Measurements from ENCODE around the gene TFAP2D.

TFAP2D gene

GRCh38 chr6:50713226-50713625, at the start of gene TFAP2D:
TFAP2D (plus strand) TSS chr6:50713526; CDS start chr6:50714056, 530 bp downstream.
- no peak for DNase-seq

- DNase-seq: no peak
These were observed 49.5 kb upstream of the TFAP2D start for GRCh38 chr6:50663806-50664205.

DNA sequence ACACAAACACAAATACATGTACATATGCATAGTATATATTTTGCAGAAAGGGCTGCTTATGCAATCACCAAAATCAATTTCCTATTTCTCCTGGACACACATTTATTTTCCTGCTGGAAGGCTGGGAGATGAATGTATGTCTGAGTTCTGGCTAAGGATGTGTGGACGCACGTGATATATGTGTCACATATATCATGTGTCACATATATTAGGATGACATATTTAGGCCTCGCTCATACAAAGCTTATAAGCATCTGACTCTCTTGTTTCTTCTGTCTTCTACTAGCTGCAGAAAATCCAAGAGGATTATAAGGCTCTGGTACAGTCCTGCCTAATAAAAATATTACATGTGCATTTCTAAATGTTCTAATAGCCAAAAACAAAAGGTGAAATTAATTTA, 47.2 kb upstream of the TFAP2D start:
- DNase-seq: no peak

DNA sequence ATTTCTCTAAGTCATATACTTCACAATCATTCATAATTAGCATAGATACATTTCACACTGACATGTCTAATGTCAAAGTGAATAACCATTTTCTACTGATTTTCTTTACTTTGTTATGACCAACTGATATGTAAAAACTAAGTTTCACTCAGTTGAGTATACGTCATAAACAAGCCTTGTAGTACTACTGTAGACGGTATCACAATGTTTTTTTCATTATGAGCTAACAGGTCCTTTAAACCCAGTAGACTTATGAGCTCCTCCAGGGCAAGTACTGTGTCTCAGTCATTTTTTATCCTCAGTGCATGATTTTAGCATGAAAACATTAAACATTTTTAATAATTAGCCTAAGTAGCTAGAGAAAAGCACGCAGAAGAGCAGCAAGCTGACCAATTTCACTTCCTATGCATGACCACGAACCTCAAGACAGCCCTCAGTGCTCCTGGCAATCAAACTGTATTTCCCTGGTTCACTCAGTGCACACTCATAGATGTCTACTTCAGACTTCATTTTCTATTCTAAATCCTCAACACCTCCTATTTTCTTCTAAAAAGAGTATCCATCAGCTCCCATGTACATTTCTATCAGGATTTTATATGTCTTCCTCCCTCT, 32.0 kb upstream of the TFAP2D start:
- DNase-seq: no peak

- no peak for DNase-seq
These were observed 24.1 kb upstream of the TFAP2D start for GRCh38 chr6:50689210-50689609.

DNA sequence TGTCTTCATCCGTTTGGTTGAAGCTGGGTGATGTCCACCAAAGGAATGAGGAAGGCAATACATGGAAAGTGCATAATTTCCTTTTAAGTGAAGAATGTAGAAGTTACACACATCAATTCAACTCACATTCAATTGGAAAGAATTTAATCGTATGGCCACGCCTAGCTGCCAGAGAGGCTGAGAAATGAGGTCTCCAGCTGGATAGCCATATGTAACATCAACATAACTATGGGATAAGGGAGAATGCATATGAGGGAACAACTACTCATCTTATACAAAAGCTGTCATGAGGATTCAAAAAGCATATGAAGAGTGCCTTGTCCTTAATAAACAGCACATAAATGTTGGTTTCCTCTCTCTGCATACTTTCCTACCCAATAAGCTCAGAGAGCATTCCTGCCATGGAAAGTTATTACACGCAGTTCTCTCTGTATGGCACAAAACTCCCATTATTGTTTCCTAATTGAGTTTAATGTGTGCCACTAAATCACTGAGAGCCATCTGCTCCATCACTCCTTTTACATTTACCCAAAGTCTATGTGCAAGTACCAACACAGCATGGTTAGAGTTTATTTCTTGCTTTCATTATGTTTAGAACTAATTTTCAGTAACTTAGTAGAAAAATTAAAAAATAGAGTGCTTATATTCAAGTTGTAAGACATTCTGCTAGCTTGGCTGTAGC, 21.4 kb upstream of the TFAP2D start:
- no peak for DNase-seq

DNA sequence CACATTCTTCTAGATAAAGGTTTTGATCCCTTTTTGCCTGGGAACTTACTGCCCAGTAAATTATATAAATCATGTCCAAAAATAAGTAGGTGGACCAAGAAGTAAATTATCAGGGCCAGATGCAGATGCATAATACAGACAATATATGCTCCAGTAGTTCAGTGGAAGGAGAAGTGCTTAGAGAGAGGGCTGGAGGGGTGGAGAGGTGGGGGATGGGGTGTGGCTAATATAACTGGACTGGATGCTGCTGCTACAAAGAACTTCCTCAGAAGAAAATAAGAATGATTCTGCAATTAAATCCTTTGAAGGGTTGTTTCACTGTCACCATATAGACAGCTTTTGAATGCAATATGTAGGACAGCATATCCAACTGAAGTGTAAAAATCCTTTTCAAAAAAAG, 14.8 kb upstream of the TFAP2D start:
- no peak for DNase-seq

DNA sequence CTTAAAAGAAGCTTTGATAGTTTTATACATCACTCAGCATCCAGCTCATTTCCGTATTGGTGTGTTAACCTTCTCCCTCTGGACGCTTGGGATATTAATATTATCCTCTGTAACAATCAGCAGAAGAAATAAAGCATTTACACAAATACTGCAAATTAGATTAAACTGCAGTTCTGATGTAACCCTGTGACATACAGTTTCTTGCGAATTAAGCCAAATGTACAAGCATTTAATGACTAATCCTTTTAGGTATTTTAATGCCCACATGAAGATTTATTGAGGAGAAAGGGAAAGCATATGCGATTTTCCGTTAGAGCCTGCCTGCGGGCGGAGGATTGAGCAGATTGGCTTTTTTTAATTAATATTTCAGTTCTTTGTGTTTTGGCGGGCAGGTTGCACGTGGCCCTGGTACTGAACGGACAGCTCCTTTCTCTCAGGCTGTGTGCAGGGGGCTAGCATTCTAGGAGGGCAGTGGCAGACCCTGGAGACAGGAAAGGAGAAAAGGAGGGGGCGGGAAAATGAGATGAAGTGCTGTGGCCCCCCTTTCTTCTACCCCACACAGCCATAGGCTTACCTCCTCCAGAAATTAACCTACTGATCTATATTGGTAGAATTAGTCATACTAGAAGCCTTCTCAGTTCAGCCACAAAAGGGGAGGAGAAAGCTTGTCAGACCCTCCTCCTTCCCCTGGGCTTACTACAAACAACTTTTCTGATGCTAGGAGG, 14.1 kb upstream of the TFAP2D start:
- no peak for DNase-seq

DNA sequence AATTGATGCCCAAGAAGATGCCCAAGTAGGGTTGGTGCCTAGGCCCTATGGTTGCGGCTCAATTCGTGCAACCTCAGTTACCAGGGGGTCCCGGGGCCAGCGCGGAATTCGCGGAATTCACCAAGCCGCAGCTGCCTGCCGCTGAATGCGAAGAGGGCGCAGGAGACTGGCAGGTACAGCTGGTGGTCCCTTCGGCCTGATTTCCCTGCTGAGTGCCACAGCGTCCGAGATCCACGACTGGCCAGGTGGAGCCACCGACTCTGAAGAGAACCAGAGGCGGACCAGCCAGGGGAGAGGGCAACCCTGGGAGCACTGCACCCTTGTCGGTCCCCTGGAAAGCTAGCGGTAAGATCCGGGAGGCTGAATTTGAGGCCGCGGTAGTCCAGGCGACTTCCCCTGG, 6.8 kb upstream of the TFAP2D start:
- no peak for DNase-seq

DNA sequence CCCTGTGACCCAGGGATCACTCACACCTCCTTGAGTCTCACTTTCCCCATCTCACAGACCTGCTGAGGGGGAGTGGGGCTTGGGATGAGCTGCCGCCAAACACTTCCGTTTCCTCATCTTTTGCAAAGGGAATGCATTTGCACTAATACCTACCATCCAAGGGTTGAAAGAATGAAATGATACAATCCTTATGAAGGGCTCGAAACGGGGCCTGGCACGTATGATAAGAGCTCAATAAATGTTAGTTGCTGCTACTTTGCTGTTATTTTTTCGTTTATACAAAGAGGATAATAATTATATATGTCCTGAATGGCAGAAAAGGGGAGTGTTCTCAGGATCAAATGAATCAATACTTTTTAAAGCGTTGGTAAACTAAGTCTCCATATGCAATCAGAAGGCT, 6.1 kb upstream of the TFAP2D start:
- no peak for DNase-seq

DNA sequence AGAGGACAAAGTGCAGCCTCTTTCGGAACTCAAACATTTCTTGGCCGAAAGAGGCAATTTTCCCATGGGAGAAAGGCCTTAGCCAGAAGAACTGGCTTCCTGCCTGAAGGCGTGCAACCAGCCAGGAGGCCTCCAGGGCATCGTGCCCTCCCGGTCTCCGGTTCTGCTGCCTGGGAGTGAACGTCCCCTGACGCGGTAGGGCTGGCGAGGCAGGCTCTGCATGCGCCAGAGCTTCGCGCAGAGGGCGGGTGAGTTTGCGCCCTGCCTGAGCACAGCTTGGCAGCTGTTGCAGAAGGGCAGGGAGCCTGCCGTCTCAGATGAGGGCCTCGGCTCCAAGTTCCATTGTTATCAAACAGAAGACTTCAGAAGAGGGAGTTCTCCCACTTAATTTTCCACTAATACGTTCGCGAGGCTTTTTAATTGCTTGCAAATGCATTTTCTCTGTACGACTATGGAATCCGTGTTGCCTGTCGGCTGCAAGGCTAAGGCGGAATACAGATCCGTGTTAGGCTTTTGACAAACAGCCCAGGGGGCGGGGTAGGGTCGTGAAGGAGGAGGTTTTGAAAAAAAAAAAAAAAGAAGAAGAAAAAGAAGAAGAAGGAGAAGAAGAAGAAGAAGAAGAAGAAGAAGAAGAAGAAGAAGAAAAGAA, 5.5 kb upstream of the TFAP2D start:
- no peak for DNase-seq

DNA sequence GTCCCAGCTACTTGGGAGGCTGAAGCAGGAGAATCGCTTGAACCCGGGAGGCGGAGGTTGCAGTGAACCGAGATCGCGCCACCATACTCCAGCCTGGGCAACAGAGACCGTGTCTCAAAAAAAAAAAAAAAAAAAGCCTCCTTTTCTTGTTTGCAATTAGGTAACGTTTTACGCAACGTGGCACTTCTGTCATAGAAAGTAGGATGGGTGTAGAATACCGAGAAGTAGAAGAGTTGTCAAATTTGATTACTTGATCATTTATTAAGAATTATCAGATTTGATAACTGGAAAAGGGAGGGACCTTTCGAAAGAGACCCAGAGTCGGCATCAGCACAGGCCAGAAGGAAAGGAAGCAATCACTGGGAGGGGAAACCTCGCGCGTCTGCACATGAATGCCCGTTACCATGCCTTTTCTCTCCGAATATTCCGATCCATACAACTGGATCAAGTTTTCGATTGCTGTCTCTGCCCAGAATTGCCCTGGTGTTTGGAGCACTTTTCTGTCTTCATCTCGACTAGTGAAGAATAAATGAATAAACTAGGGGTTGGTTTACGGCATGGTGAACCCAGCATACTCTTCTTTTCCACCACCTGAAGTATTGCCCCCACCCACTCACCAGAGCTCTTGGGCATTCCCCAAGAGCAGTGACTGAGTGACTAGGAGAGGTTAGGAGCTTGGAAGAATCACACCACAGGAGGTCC, 4.5 kb upstream of the TFAP2D start:
- DNase-seq: no peak

GRCh38 chr6:50709366-50709734, 4.0 kb upstream of the TFAP2D start:
- DNase-seq: no peak

- DNase-seq: no peak
These were observed 1.6 kb upstream of the TFAP2D start for GRCh38 chr6:50711686-50712085.

GRCh38 chr6:50712291-50712690, 1.0 kb upstream of the TFAP2D start:
- DNase-seq: no peak

DNA sequence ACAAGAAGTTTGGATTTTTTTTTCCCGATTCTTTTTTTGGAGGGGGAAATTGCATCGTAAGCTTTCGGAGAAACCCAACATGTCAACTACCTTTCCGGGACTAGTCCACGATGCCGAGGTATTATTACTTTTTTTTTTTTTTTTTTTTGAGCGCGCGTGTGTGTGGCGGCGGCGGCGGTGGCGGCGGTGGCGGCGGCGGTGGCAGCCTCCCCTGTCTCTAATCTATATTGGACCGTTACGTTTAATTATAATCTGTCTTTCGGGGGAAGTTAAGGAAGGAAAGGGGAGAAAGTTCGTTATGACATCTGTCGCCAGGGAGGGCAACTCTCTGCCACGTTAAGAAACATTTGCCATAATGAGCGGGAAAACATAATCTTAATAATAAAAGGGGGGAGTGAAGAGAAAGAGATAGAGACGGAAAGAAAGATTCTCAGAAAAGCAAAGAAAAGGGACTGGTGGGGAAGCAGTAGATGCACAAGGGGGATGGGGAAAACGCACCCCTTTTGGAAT, 706 bp downstream of the TFAP2D start:
- no peak for DNase-seq

GRCh38 chr6:50714487-50715379, 1.4 kb downstream of the TFAP2D start:
- no peak for DNase-seq

GRCh38 chr6:50716899-50717509, 3.7 kb downstream of the TFAP2D start:
- no peak for DNase-seq

- no peak for DNase-seq
These were observed 4.6 kb downstream of the TFAP2D start for GRCh38 chr6:50717734-50718457.

GRCh38 chr6:50718566-50718965, 5.2 kb downstream of the TFAP2D start:
- no peak for DNase-seq

GRCh38 chr6:50720623-50721022, 7.3 kb downstream of the TFAP2D start:
- DNase-seq: no peak
